Upper lobe of right lung (tissue), 1 donor: ENCODE data around the gene PCAT6. TPM values are rescaled to one million over a fixed set of nuclear protein-coding genes. Genes with fewer than 3 reads are reported as not detected.
A peak's percentile ranks its signal among the peaks of the same experiment; 100 is the strongest.

Source experiments
- ATAC-seq: fragments of 200-7000 bp; cut with Tn5 transposase; one replicate; pipeline ENCODE4 v1.9.1; 2020; ENCODE audit warnings: mild to moderate bottlenecking, moderate library complexity
- DNase-seq: peaks from one replicate; pipeline ENCODE4 v3.0.0-alpha.2; 2020
- H3K27ac ChIP-seq: fragments of 200-600 bp; one replicate; pipeline ENCODE4 v1.8.0; 2022
- H3K27me3 ChIP-seq: fragments of 200-600 bp; one replicate; pipeline ENCODE4 v1.8.0; 2022; ENCODE audit warnings: mild to moderate bottlenecking
- H3K36me3 ChIP-seq: fragments of 200-600 bp; one replicate; pipeline ENCODE4 v1.8.0; 2022
- H3K4me1 ChIP-seq: fragments of 200-600 bp; one replicate; pipeline ENCODE4 v1.8.0; 2022
- H3K4me3 ChIP-seq: fragments of 200-600 bp; one replicate; pipeline ENCODE4 v1.8.0; 2022; ENCODE audit warnings: mild to moderate bottlenecking
- H3K9me3 ChIP-seq: fragments of 200-600 bp; one replicate; pipeline ENCODE4 v1.8.0; 2022
- intact Hi-C: fragments of 100-400 bp; cut with DNase I; formaldehyde crosslinking; loops from one replicate; pipeline ENCODE4 v1.11.0; 2022
- total RNA-seq: library from RNA; stranded (reverse); fragmentation: NEBNext Ultra II Directional; extraction: Animal tissue kit (Norgen Biotek cat#: 25700); gene quantifications from one replicate; pipeline ENCODE4 v1.2.1, GENCODE V29; 2021
- TF ChIP-seq, protein P1 (sequence below): fragments of 200-600 bp; IDR thresholded peaks from one replicate; pipeline ENCODE4 v1.8.0; 2022; ENCODE audit warnings: antibody characterized with exemption
- donor health status: DM: no; HTN: yes; CAD: no; lungs with severe emphysema.

PCAT6 gene
- total RNA-seq, 1 donor from 2014 or later, result 0.81 TPM

DNA sequence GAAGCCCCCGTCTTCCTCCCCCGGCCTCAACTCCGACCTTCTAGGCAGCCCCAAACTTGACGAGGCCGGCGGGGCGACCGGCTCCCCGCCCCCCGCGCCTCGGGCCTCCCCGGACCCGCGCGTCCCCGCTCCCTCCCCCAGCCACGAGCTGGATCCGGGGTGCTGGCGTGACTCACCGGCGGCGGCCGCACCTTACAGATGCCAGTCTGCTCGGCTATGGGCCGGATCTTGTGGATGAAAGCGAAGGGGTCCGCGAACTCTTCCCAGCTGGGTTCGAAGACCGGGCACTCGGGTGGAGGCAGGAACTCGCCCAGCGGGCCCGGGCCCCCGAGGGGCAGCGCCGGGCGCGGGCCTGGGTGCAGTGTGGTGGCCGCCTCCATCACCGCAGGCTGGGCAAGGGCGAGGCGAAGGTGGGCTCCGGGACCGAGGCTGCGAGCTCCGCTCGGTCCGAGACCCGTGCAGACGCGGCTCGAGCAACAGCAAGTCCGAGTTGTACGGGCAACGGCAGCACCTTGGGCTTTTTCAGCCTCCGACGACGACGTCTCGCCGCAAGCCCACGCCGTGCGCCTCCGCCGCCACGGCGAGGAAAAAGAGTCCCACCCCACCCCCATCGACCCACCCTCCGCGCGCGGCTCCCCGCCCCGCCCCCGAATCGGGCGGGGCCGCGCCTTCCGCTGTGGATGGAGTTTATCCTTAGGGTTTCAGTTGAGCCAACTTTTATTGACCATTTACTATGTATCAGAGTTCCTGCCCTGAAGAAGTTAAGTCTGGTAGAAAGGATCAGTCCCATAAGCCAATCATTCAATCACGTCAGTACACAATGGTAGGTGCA lies 2.6 kb upstream of the PCAT6 start, which contains the start of gene KDM5B:
Gene KDM5B, minus strand, starts transcription at position 496 of the 832 bp plus-strand sequence. Its CDS starts 116 bp downstream, at position 380.
- intact Hi-C loops, result no loop called here
- Histone ChIP-seq H3K27me3 (no peaks in the 10 kb centered on the region), H3K27ac (peak within 1 kb of the TSS; percentile 85), H3K4me3 (peak within 1 kb of the TSS; percentile 97), H3K4me1 (peaks cover 38% of the 10 kb centered on the region), H3K9me3 (no peaks in the 10 kb centered on the region), H3K36me3 (no peaks in the 10 kb centered on the region)
- TF ChIP-seq, protein P1, sequence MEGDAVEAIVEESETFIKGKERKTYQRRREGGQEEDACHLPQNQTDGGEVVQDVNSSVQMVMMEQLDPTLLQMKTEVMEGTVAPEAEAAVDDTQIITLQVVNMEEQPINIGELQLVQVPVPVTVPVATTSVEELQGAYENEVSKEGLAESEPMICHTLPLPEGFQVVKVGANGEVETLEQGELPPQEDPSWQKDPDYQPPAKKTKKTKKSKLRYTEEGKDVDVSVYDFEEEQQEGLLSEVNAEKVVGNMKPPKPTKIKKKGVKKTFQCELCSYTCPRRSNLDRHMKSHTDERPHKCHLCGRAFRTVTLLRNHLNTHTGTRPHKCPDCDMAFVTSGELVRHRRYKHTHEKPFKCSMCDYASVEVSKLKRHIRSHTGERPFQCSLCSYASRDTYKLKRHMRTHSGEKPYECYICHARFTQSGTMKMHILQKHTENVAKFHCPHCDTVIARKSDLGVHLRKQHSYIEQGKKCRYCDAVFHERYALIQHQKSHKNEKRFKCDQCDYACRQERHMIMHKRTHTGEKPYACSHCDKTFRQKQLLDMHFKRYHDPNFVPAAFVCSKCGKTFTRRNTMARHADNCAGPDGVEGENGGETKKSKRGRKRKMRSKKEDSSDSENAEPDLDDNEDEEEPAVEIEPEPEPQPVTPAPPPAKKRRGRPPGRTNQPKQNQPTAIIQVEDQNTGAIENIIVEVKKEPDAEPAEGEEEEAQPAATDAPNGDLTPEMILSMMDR, result no peak
- peak; percentile 87 for DNase-seq
- ATAC-seq, result peak; percentile 63

DNA sequence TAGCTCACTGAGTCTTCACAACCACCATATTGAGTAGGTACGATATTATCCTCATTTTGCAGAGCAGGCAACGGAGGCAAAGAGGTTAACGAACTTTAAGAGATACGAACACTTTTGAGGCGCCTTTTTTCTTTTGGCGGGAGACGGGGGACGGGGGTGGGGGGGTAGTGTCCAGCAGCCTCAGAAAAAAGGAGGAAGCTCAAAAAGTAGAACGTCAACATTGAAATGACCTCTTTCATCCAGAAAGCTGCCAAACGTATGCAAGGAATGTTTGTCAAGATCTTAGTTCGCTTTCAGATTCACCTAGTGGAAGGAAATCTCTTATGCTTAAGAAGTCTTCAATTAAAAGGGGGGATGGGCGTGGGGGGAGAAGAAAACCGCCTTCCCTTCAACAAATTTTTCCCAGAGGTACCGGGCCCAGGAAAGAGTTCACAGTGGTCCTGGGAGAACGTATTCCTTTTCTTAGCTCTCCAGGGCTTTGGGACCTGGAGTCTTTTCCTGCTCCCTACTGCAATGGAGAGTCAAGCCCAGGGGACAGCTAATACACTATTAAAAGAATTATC lies 1.1 kb upstream of the PCAT6 start:
- peak overlapping the region; percentile 66 for H3K4me3 ChIP-seq
- peaks cover 27% of the 10 kb centered on the region for H3K4me1 ChIP-seq
- ATAC-seq, result no peak
- no peaks in the 10 kb centered on the region for H3K9me3 ChIP-seq
- intact Hi-C loops, result loop anchor here (10.0 kb wide), 1 partner anchor 65 kb away; no protein-coding TSS in a partner anchor
- H3K36me3 ChIP-seq, result no peaks in the 10 kb centered on the region
- no peaks in the 10 kb centered on the region for H3K27me3 ChIP-seq
- peak overlapping the region; percentile 87 for H3K27ac ChIP-seq
- TF ChIP-seq, protein P1, result no peak
- DNase-seq, result no peak

DNA sequence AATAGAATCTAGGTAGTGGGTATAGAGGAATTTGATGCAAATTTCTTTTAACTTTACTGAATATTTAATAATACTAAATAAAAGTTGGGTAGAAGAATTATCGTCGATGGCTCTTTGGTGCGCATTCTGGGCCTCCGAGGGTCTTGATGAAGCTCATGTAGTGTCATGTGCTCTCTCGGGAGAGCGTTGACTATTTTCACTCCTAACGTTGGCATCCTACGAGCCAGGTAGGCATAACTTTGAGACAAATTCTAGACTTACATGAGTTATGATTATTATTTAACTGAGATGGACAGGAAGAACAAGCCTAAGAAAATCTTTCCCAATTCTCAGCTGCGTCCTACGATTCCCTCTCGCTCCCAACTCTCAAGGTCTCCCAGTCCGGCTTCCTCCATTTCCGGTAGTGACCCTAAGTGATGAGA lies 550 bp upstream of the PCAT6 start:
- no peak for DNase-seq

DNA sequence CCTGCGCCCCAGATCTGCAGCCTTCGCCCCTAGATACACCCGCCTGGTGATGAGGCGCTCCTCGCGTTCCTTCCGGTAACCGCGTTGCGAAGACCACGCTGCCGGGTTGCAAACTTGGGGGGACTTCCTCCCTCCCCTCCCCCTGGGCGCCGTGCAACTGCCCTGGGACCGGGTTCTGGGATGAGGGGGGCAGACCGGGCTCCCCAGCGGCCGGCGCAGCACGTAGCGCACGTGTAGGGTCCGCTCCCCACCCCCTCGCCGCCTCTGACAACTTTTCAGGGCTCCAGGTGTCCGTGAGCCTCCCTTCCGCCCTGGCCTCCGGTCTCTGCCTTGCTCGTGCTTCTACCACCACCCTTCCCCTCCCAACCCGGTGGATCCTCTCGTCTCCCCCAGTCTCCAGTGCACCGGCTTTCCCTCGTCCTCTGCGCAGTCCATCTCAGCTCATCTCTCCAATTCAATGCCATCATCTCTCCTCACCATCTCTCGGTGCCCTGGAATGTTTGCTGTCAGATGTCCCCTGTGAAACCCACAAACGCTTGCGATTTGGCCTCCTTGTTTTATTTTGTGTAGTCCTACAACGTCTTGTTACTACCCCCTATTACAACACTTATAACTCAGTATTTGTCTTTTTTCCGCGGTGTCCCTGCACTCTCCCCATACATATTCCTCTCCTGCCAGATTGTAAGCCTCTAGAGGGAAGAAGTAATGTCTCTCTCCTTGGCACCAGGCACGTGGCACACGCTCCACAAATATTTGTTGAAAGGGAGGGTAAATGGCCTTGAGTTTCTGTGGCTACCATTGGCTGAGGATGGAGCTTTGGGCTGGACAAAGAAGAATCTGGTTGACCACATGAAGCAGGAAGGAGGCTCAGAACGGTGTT lies 782 bp downstream of the PCAT6 start:
- no peak for ATAC-seq
- Histone ChIP-seq H3K9me3 (no peaks in the 10 kb centered on the region), H3K36me3 (no peaks in the 10 kb centered on the region), H3K27me3 (no peaks in the 10 kb centered on the region), H3K4me1 (peaks cover 18% of the 10 kb centered on the region), H3K4me3 (peak overlapping the region; percentile 66), H3K27ac (peak overlapping the region; percentile 87)
- no peak for DNase-seq
- TF ChIP-seq, protein P1, result no peak
- intact Hi-C loops, result loop anchor here (10.0 kb wide), 1 partner anchor 63 kb away; no protein-coding TSS in a partner anchor

More for the DNA sequence above, 550 bp upstream of the PCAT6 start:
- H3K36me3 ChIP-seq, result no peaks in the 10 kb centered on the region
- H3K27me3 ChIP-seq, result no peaks in the 10 kb centered on the region
- peak overlapping the region; percentile 87 for H3K27ac ChIP-seq
- ATAC-seq, result no peak
- TF ChIP-seq, protein P1, result no peak
- H3K4me1 ChIP-seq, result peaks cover 24% of the 10 kb centered on the region
- intact Hi-C loops, result loop anchor here (10.0 kb wide), 1 partner anchor 65 kb away; no protein-coding TSS in a partner anchor
- H3K4me3 ChIP-seq, result peak overlapping the region; percentile 66
- no peaks in the 10 kb centered on the region for H3K9me3 ChIP-seq
